Activated naive CD4-positive, alpha-beta T cell treated with anti-CD3 and anti-CD28 coated beads, Interleukin-2, amount 50 U/mL, for 16 hours (primary cell): Measurements from ENCODE around the gene GALNT16.
"Not testable (repeated sequence)": the region's sequence is repeated elsewhere in the genome, so short reads cannot be mapped to it uniquely, and the experiment has no call there.

ENCODE experiments used
- DNase-seq: peaks from one replicate; pipeline ENCODE4 v3.0.0-alpha.2; 2020

The GALNT16 gene

DNA sequence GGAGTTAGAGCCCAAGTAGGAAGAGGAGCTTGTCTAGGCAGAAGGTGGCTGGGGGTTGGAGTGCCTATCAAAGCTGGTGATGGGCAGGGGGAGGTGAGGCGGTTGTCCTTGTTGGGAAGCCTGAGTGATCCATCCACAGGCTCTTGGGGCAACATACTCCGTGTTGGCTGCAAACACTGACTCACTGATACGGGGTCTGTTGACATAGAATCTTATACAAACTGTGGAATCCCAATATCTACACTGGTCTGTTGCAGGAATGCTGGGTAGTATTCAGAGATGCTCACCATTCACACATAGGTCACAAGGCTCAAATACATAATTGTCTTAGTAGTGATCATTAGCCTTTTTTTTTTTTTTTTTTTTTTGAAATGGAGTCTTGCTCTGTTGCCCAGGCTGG, 112.2 kb downstream of the GALNT16 start:
- DNase-seq, result no peak

DNA sequence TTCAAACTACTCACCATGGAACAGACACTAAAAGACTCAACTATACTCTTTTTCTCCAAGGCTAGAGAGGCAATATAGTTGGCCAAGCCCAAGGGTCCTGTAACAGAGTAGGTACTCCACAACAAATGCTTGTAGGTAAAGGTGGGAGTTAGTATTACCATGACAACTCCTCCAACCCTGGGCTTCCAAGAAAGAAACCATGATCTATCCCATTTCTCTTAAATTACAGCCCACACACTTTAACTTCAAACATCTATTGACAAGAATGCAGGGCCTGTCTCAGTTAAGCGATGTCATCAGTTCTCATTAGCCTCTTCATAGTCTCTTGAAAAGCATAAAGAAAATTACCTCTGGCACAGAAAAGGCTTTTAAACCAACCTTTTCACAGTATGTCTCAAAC, 113.1 kb downstream of the GALNT16 start:
- no peak for DNase-seq

DNA sequence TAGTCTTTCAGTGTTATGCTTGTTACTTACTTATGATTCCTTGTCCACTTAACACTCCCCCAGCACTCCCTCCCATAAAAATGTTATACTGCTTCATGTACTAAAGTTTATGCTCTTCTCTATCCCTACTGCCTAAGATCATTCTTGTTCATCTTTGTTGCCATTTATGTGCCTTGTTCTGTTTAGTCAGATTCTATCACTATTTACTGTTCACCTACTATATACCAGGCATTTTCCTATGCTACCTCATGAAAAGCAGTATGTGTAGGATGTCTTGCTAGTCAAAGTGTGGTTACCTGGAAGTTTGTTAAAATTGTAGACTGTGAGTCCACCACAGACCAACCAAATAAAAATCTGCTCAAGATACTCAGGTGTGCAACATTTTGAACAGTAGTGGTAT, 114.3 kb downstream of the GALNT16 start:
- DNase-seq, result no peak

DNA sequence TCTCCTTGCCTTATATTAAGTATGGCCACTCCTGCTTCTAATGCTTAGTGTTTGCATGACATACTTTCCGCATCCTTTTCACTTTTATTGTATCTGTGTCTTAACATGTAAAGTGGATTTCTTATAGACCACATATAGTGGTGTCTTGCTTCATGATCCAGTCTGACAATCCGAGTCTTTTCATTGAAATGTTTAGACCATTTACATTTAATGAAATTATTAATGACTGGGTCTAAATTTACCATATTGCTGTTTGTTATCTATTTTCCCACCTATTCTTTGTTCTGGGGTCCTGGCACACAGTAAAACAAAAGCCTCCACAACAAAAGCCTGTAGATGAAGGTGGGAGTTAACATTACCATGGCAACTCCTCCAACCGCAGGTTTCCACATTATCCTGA, 115.2 kb downstream of the GALNT16 start:
- DNase-seq, result no peak

DNA sequence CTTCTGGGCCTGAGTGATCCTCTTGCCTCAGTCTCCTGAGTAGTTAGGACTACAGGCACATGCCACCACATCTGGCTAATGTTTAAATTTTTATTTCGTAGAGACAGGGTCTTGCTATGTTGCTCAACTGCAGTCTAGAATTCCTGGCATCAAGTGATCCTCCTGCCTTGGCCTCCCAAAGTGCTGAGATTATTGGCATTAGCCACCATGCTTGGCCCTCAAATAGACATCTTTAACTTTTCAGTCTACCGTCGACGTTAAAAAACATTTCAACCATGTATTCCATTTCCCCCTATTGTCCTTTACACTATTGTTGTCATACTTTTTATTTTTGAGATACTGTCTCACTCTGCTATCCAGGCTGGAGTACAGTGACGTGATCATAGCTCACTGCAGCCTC, 115.8 kb downstream of the GALNT16 start:
- DNase-seq, result no peak

DNA sequence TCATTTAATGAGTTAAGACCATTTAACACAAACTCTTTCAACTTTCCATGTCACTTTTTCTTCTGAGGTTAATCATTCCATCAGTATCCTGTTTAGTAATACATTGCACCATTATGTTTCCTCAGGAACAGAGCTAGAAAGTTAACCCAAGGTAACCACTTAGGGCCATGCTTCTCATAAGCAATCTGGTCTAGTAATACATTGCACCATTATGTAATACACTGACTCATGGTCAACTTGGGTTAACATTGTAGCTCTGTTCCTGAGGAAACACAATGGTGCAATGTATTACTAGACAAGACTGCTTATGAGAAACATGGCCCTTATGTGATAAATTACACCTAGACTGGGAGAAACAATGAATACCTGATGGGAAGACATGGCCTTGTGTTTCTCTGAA, 116.5 kb downstream of the GALNT16 start:
- no peak for DNase-seq

DNA sequence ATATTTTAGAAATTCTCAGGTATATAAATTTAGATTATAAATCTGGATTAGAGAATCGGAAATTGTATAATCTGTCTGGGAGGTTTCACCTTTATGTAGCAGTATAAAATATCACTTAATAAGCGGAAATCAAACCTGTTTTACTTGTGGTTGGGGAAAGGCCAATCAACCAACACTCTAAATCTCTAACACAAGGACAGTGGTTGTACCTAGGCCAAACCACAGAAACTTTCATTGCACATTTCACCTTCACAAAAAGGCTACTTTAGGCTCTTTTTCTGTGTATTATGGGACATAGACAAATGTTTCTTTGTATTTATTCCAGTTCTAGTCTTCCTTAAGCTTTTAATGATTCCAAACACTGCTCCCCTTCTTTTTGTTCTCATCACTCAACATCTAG, 118.3 kb downstream of the GALNT16 start:
- no peak for DNase-seq

DNA sequence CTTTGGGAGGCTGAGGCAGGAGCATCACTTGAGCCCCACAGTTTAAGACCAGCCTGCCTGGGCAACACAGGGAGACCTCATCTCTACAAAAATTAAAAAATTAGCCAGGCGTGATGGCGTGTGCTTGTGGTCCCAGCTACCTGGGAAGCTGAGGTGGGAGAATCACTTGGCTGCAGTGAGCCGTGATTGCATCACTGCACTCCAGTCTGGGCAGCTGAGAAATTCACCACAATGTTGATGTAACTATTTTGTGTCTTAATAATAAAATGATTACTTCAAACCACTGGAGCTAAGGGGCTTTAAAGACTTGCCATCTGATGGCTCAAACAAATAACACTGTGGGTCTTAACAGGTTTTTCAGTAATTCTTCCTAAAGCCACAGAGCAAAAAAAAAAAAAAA, 127.4 kb downstream of the GALNT16 start:
- no peak for DNase-seq

DNA sequence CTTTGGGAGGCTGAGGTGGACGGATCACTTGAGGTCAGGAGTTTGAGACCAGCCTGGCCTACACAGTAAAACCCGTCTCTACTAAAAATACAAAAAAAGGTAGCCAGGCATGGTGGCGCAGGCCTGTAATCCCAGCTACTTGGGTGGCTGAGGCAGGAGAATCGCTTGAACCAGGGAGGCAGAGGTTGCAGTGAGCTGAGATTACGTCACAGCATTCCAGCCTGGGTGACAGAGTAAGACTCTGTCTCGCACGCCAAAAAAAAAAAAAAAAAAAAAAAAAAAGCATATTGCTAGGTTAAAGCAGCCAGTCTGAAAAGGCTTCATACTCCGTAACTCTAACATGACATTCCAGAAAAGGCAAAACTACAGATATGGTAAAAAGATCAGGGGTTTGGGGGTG, 131.4 kb downstream of the GALNT16 start:
- not testable (repeated sequence) for DNase-seq

DNA sequence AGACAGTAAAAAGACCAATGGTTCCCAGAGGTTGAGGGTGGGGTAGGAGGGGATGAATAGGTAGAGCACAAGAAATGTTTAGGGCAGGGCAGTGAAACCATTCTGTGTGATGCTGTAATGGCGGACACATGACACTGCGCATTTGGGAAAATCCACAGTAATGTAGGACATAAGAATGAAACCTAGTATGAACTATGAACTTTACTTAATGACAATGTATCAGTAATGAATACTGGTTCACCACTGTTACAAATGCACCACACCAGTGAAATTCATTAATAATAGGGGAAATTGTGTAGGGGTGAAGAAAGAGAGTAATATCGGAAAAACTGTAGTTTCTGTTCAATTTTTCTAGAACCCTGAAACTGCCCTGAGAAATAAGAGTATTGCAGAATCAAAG, 132.5 kb downstream of the GALNT16 start:
- DNase-seq, result no peak

DNA sequence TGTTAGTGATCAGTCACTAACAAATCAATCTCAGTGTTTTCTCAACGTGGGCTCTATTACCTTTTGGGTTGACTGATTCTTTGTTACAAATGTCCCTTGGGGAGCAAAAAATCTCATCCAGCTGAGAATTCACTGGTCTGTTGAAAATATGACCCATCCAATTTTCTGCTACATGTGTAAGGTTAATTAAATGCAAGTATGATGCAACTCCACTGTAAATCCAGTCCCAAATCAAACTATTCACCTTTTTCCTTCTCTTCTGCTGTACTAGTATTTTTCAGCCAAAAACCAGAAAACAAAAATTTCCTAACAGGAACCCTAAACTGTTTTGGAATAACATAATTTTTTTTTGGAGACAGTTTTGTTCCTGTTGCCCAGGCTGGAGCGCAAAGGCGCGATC, 136.0 kb downstream of the GALNT16 start:
- no peak for DNase-seq

DNA sequence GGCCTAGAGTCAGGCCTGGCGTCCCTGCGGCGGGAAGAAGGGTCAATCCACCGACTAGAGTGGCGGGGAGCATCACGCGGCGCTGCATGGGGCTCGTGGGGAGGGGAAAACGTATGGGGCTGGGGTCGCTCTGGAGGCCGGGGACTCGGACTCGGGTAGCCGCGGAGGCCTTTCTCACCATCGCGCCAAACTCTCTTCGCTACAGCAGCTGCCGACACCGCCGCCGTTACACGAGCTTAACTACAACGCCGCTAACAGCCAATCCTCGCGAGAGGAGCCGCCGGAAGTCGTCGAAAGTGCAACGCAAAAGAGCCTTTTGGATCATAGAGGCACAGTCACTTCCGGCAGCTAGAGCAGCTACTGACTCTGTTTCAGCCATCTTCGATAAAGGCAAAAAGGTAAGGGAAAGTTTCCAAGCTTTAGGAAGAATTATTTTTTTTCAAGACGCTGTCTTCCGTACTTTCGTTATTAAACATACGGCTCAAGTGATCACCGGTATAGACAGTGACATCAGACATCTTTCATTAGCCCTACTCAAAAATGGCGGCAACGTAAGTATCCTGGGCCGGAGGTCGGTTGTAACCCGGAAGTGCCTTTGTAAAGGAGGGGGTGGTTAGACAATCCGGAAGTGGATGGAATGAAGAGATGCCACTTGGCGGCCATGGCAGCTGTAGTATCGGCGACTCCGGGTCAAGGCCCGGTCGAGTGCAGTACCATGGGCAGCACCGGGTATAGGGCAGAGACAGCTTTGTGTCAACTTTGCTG, 138.3 kb downstream of the GALNT16 start, which contains the start of the genes ERH and SLC39A9:
ERH (minus strand) TSS at position 247 of the 765 bp plus-strand sequence; CDS start at position 181, 66 bp downstream.
SLC39A9 (plus strand) TSS at position 640 of the 765 bp plus-strand sequence. CDS start 678 bp downstream, outside the sequence.
- DNase-seq, result peak; percentile 94

DNA sequence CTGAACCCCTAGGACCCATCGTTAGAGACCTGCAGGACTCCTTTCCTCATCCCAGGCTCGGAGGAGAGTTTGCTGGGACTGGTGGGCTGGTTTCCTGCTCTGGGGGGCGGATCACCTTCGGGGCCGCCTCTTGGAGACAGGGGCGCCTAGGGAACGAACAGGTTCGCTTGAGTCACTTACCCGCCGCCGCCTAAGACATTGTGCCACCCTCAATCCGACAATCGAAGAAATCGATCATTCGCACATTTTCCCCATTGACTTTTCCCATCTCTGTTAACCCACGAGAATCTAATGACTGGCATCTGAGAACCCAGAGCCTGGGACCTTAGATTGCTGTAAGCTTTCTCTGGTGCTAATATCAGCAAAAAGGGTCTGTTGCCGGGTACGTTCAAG, 138.9 kb downstream of the GALNT16 start:
- DNase-seq, result peak; percentile 60

DNA sequence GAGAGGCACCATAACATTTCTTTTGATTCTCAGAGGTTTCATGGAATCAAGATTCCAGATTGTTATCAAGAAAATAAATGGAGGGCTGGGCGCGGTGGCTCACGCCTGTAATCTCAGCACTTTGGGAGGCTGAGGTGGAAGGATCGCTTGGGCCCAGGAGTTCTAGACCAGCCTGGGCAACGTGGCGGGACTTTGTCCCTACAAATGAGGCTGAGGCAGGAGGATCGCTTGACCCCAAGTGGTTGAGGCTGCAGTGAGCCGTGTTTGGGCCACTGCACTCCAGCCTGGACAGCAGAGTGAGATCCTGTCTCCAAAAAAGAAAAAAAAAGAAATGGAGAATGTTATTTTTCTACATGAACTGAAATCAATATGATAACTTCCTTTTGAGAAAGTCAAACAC, 139.8 kb downstream of the GALNT16 start:
- DNase-seq, result no peak

DNA sequence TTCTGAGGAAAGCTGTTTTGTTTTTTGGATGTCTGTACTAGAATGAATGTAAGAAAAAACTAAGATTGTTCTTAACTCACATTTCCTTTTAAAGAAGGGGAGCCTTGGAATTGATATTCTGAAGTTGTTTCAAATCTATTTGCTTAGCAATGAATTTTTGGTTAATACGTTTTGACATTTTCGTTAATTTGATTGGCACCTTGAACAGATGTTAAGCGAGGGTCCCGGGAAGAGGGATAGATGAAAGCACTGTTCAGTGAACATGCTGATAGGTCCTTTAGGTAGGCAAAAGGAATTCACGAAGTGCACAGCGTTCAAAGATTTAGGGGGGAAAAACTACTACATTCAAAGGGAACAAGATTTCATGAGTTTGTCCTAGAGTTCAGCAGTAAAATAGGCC, 140.2 kb downstream of the GALNT16 start:
- no peak for DNase-seq

DNA sequence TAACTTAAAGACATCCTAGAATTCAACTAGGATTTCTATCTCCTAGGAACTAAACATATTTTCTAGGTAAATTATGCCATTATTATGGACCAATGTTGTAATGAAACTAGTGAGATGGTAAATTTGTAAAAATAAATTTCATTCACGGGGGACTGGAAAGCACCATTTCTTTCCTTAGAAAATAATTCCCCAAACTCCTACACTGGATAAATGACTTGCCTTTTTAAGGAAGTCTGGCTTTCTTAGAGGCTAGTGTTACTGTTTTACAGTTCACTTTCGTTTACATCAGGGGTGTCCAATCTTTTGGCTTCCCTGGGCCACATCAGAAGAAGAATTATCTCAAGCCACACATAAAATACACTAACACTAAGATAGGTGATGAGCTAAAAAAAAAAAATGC, 141.9 kb downstream of the GALNT16 start:
- DNase-seq, result no peak

DNA sequence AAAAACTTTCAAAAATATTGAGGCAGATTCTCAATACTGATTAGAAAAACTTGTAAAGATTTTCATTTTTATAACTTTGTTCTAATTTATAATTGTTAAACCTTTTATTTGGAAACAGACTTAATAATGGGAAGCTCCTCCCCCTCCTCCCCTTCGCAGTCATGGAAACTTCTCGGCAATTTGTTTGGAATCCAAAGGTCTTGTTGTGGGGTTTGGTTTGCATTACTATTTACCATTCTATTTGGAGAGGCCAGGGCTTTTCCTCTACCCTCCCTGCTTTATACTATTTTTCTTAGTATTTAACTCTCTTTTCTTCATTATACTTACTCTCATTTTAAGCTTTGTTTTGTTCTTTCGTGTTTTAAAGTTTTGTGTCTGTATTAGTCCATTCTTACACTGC, 144.5 kb downstream of the GALNT16 start:
- DNase-seq, result no peak

DNA sequence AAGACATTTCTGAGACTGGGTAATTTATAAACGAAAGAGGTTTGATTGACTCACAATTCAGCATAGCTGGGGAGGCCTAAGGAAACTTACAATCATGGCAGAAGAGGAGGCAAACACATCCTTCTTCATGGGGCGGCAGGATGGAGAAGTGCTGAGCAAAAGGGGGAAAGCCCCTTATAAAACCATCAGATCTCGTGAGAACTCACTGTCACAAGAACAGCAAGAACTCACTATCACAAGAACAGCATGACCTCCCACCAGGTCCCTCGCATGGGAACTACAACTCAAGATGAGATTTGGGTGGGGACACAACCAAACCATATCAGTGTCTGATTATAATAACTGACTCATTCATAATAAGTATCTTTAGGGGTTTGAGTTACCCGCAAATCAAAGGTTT, 144.9 kb downstream of the GALNT16 start:
- DNase-seq, result no peak

DNA sequence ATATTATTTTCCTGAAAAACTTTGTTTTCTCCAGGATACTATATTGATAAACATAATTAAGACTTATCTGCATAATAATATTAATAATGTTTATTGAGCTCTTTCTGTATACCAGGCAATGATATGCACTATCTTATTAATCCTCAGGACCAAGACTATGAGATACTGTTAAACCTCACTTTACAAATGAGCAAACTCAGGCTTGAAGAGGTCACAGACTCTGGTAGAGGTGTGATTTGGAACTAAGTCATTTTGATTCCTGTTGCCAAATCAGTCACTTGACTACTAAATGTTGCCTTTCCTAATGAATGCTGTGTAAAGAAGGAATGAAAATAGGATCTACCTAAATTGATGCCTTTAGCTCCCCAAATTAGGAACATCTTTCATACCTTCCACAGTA, 145.8 kb downstream of the GALNT16 start:
- DNase-seq, result no peak
